Measurements from ENCODE around the gene NIF3L1. TPM values are rescaled to one million over a fixed set of nuclear protein-coding genes. Genes with fewer than 3 reads are reported as not detected.

NIF3L1 gene
- total and polyA plus RNA-seq, 2 of the 8 experiments (the other 6 are each of a cell fraction or from before 2014, with no cell fraction given): 63.4 to 126 TPM

DNA sequence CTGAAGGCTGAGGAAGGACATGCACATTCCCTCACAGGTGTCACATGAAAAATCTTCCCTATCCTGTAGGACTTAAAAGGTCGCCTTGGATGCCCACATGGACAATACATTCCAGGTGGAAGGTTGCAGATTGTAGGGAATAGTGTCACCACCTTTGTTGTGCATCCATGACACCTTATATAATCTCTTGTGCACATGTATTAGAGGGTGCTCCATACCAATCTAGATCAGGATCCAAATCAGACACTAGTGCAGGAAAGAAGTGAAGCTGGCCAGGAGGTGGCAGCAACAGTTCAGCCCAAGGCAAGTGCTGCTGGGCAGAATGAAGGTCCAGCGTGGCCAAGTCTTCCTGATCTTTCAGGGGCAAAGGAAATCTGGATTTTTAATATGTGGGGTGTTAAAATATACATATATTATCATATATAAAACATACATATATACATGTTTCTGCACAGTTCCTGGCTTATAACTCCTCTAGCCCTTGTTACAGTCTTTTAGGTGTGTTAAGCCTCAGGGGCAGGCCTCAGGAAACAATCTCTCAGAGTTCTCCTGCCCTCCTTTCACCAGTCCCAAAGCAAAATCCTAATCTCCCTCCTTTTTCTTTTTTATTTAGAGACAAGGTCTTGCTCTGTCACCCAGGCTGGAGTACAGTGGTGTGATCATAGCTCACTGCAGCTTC is 16.6 kb downstream of the NIF3L1 start:
- peak; percentile 7 for FAIRE-seq

More for the DNA sequence above, 16.6 kb downstream of the NIF3L1 start:
- Histone ChIP-seq H3K18ac (ENCODE audit: extremely low read depth, low read length) (no peak overlapping the region), H3K56ac (replicated peaks; ENCODE audit: insufficient read length, low read depth, low read length) (no peak overlapping the region), H4K8ac (ENCODE audit: extremely low read depth, insufficient read depth, low read length) (no peak overlapping the region), H3K79me2 (ENCODE audit: control insufficient read depth in 1 of 2, insufficient read depth in 2 of 2, low read length in 2 of 2) (no peaks in the 10 kb centered on the region), H2BK5ac (ENCODE audit: low read depth, low read length) (no peak overlapping the region), H2AFZ (ENCODE audit: low read length) (no peak overlapping the region), H3K4me3 (ENCODE audit: extremely low read depth in 1 of 4, insufficient read depth in 2 of 4, low read depth in 3 of 4, low read length in 4 of 4) (no peak overlapping the region), H2BK12ac (ENCODE audit: low read depth, low read length) (no peak overlapping the region), H2AK5ac (ENCODE audit: low read depth, low read length) (no peak overlapping the region), H3K9me3 (ENCODE audit: insufficient read depth in 2 of 2, low read depth in 1 of 2, low read length in 1 of 2) (no peaks in the 10 kb centered on the region), H3K14ac (ENCODE audit: insufficient read length) (no peak overlapping the region), H2BK120ac (replicated peaks; ENCODE audit: low read depth, low read length) (no peak overlapping the region), H4K20me1 (replicated peaks in 1 of 2; ENCODE audit: control insufficient read depth in 1 of 2, insufficient read depth in 2 of 2, low read length in 2 of 2) (no peaks in the 10 kb centered on the region), H3K23ac (ENCODE audit: insufficient read length) (no peak overlapping the region), H3K4me1 (replicated peaks in 1 of 4; ENCODE audit: control insufficient read depth in 3 of 4, insufficient read depth in 4 of 4, low read length in 3 of 4) (no peaks in the 10 kb centered on the region), H3K27ac (ENCODE audit: low read depth, low read length) (no peak overlapping the region), H2BK15ac (ENCODE audit: low read length) (no peak overlapping the region), H4K5ac (ENCODE audit: insufficient read length, low read depth, low read length) (no peak overlapping the region), H3K23me2 (ENCODE audit: low read depth, low read length) (no peaks in the 10 kb centered on the region), H3K4me2 (ENCODE audit: insufficient read depth in 1 of 2, low read depth in 2 of 2, low read length in 2 of 2) (no peak overlapping the region), H2BK20ac (ENCODE audit: low read length) (no peak overlapping the region), H3K4ac (replicated peaks; ENCODE audit: insufficient read length, low read depth, low read length) (no peak overlapping the region), H4K91ac (replicated peaks; ENCODE audit: insufficient read length, low read length) (no peak overlapping the region), H3K9ac (replicated peaks in 1 of 4; ENCODE audit: extremely low read depth in 1 of 4, low read depth in 3 of 4, low read length in 3 of 4) (no peak overlapping the region), H3K27me3 (replicated peaks in 1 of 4; ENCODE audit: control insufficient read depth in 3 of 4, extremely low read depth in 1 of 4, insufficient read depth in 3 of 4, low read length in 3 of 4) (no peaks in the 10 kb centered on the region), H3K36me3 (ENCODE audit: control insufficient read depth in 2 of 4, insufficient read depth in 4 of 4, low read length in 3 of 4) (peaks cover 6 to 43% (median 19%) of the 10 kb centered on the region in 4 experiments), H3K79me1 (ENCODE audit: low read depth, low read length) (no peaks in the 10 kb centered on the region)
- ChIA-PET POLR2A (ENCODE audit: partially characterized antibody) (interaction anchor here (0.7 to 3.9 kb wide), 10 partner anchors 8 to 262 kb away, joined by 3 to 24 read pairs (median 4); partner anchors contain the start of genes CLK1, NIF3L1, ORC2 and PPIL3), CTCF (ENCODE audit: partially characterized antibody) (interaction anchor here (0.6 to 4.6 kb wide), 28 partner anchors 9 to 327 kb away, joined by 3 to 25 read pairs (median 4); partner anchors contain the start of gene ORC2)
- 83% methylated on average over 2 of the region's 2 CpGs; no CpG with 5 or more reads in 1 of the 2 experiments for WGBS, 2 experiments (ENCODE audit: extremely low coverage in 1 of 2, insufficient coverage in 1 of 2, insufficient read length in 1 of 2, insufficient replicate concordance in 2 of 2, low coverage in 1 of 2, low lambda C conversion rate in 2 of 2, missing lambda C conversion rate in 1 of 2)
- DNase-seq (ENCODE audit: low read depth in 1 of 2, low spot score in 2 of 2): peak in 1 of 2 experiments; percentile 59
- TF ChIP-seq RAD21 (IDR thresholded peaks at IDR 0.05 in 1 of 2, conservative IDR thresholded peaks at IDR 0.05 in 1 of 2; ENCODE audit: low read depth in 2 of 2, low read length in 2 of 2) (peak; percentile 67 to 76), EGR1 (IDR thresholded peaks at IDR 0.05; ENCODE audit: borderline replicate concordance, low read depth, low read length) (no peak), CTCF (IDR thresholded peaks at IDR 0.05; ENCODE audit: control extremely low read depth in 1 of 3, insufficient read depth in 1 of 3, low read depth in 1 of 3, low read length in 3 of 3) (peak; percentile 67 to 79 (median 78))
